Large intestine (tissue), 3 donors: Measurements from ENCODE around the gene ZNF587. TPM values are rescaled to one million over a fixed set of nuclear protein-coding genes. Genes with fewer than 3 reads are reported as not detected.
A peak's percentile ranks its signal among the peaks of the same experiment; 100 is the strongest.

Experiments used
- DNase-seq, 2 donors: peaks; one replicate each; pipeline versions ENCODE4 v3.0.0 to v3.0.0-alpha.2; 2013
- H3K27ac ChIP-seq: one replicate; pipeline ENCODE4 v1.5.1; 2013; ENCODE audit warnings: low read length
- H3K27me3 ChIP-seq: 2 replicates; pipeline ENCODE4 v1.6.1; 2013; ENCODE audit warnings: low read length; ENCODE audit not compliant: control insufficient read depth, insufficient read depth
- H3K36me3 ChIP-seq: 2 replicates; pipeline ENCODE4 v1.6.1; 2013; ENCODE audit warnings: low read length; ENCODE audit not compliant: control insufficient read depth, insufficient read depth
- H3K4me1 ChIP-seq: one replicate; pipeline ENCODE4 v1.6.1; 2013; ENCODE audit warnings: low read length; ENCODE audit not compliant: control insufficient read depth, insufficient read depth
- H3K4me3 ChIP-seq: one replicate; pipeline ENCODE4 v1.5.1; 2013; ENCODE audit warnings: low read length
- H3K9me3 ChIP-seq: one replicate; pipeline ENCODE4 v1.6.1; 2013; ENCODE audit warnings: mild to moderate bottlenecking, low read depth, low read length, moderate library complexity; ENCODE audit not compliant: control insufficient read depth
- WGBS: methylation state at CpG from one replicate; pipeline ENCODE4 v1.1.5; 2013; ENCODE audit warnings: low lambda C conversion rate; ENCODE audit not compliant: insufficient coverage; 5-methylcytosine and 5-hydroxymethylcytosine counted together
- polyA plus RNA-seq: library from polyadenylated mRNA; unstranded; fragments of 120-200 nt; gene quantifications from one replicate; pipeline ENCODE4 v1.2.1, GENCODE V29; 2013

ZNF587 gene
- polyA plus RNA-seq, 1 donor: 61.1 TPM

DNA sequence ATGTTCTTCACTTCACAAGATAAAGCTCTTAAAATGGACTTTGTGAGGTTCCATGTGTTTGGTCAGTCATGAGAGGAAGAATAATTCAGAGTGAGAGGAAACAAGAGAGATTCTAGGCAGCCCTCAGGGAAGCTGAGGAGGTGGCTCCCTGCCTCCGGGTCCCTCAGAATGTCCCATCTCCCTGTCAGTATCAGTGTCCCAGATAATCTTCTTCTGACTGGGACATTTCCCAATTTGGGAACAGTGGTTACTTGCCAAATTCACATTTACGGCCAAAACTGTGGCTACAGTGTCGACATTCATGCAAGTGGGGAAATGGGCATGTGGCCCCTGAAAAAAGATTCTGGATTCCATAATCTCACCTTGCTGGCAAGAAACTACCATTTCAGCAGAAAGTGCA, 57.7 kb downstream of the ZNF587 start:
- H3K4me1 ChIP-seq: peaks cover 3% of the 10 kb centered on the region
- DNase-seq: no peak
- no peaks in the 10 kb centered on the region for H3K27me3 ChIP-seq
- peaks cover 22% of the 10 kb centered on the region for H3K9me3 ChIP-seq
- H3K27ac ChIP-seq: no peak overlapping the region
- peaks cover 46% of the 10 kb centered on the region for H3K36me3 ChIP-seq
- WGBS: no CpG with 5 or more reads among the region's 3 CpGs
- no peak overlapping the region for H3K4me3 ChIP-seq

DNA sequence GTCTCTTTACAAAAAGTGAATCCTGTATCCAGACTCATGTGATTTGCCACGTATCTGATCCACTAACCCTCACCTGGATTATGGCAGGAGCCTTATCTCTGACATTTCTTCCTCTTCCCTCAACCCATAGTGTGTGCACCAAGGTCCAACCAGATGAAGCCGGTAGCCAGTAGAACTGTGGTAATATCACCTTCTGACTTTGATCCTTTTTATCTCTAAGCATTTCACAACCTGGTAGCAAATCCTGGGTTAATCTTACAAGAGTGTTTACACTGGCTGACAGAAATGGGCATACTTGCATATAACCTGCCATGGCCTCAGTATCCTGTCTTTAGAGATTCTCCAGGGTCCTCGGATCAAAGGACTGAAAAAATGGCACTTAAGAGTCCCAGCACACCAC, 64.9 kb downstream of the ZNF587 start:
- WGBS: no CpG with 5 or more reads among the region's 3 CpGs
- DNase-seq: peak; percentile 79 to 88
- H3K27ac ChIP-seq: peak overlapping the region; percentile 44
- H3K9me3 ChIP-seq: peaks cover 16% of the 10 kb centered on the region
- H3K36me3 ChIP-seq: peaks cover 30% of the 10 kb centered on the region
- H3K4me1 ChIP-seq: peaks cover 5% of the 10 kb centered on the region
- no peaks in the 10 kb centered on the region for H3K27me3 ChIP-seq
- no peak overlapping the region for H3K4me3 ChIP-seq

Other genes starting within 250 kb of the ZNF587 start
- gene ZNF530, start 250.0 kb upstream of the ZNF587 start, polyA plus RNA-seq: 4.1 TPM
- 18.3 TPM for gene ZNF134, start 235.6 kb upstream of the ZNF587 start, polyA plus RNA-seq
- 23.8 TPM for gene ZNF211, start 216.7 kb upstream of the ZNF587 start, polyA plus RNA-seq
- gene ZSCAN4, start 180.9 kb upstream of the ZNF587 start, polyA plus RNA-seq: 0.25 TPM
- 11.3 TPM for gene ZNF551, start 167.9 kb upstream of the ZNF587 start, polyA plus RNA-seq
- 20.3 TPM for gene ZNF154, start 140.7 kb upstream of the ZNF587 start, polyA plus RNA-seq
- gene ZNF671, start 122.2 kb upstream of the ZNF587 start, polyA plus RNA-seq: 15.9 TPM
- gene ZNF776, start 103.0 kb upstream of the ZNF587 start, polyA plus RNA-seq: 21.3 TPM
- gene ZNF586, start 80.2 kb upstream of the ZNF587 start, polyA plus RNA-seq: 18.6 TPM
- gene ZNF552, start 34.9 kb upstream of the ZNF587 start, polyA plus RNA-seq: 40.9 TPM
- 21.3 TPM for gene ZNF587B, start 19.6 kb upstream of the ZNF587 start, polyA plus RNA-seq
- 54.3 TPM for gene ZNF814, start 39.2 kb downstream of the ZNF587 start, polyA plus RNA-seq
- gene ZNF417, start 66.7 kb downstream of the ZNF587 start, polyA plus RNA-seq: 34.8 TPM
- 16.5 TPM for gene ZNF418, start 85.5 kb downstream of the ZNF587 start, polyA plus RNA-seq
- 7.7 TPM for gene ZNF256, start 97.8 kb downstream of the ZNF587 start, polyA plus RNA-seq
- gene C19orf18, start 124.7 kb downstream of the ZNF587 start, polyA plus RNA-seq: 1.2 TPM
- gene ZNF606, start 153.0 kb downstream of the ZNF587 start, polyA plus RNA-seq: 18.5 TPM
- 0.73 TPM for gene ZSCAN1, start 184.2 kb downstream of the ZNF587 start, polyA plus RNA-seq
- 8.2 TPM for gene ZNF135, start 209.4 kb downstream of the ZNF587 start, polyA plus RNA-seq
- gene ZSCAN18, start 248.4 kb downstream of the ZNF587 start, polyA plus RNA-seq: 67.9 TPM